Astrocyte of the spinal cord (primary cell): ENCODE results near the gene GPR173.
A peak's percentile ranks its signal among the peaks of the same experiment; 100 is the strongest.

Source experiments
- DNase-seq: peaks from one replicate; pipeline ENCODE4 v3.0.0; 2011; ENCODE audit warnings: low read depth, low spot score
- H3K4me3 ChIP-seq: 2 replicates; pipeline ENCODE4 v1.5.1; 2011; ENCODE audit warnings: low read depth, mild to moderate bottlenecking, low read length, moderate library complexity
- CTCF ChIP-seq: IDR thresholded peaks from 2 replicates; pipeline ENCODE4 v1.5.1; 2012; ENCODE audit warnings: low read depth, mild to moderate bottlenecking, low read length, inconsistent platforms
- in situ Hi-C: cut with HindIII; loops from 2 replicates; pipeline ENCODE4 v1.10.0; 2017; ENCODE audit warnings: low sequenced_read_pairs

The GPR173 gene

GRCh38 chrX:53122013-53122412 lies 73.4 kb downstream of the GPR173 start:
- H3K4me3 ChIP-seq, result no peak overlapping the region
- no peak for TF ChIP-seq CTCF
- in situ Hi-C loops, result no loop called here
- DNase-seq, result no peak

GRCh38 chrX:53125506-53125905 lies 76.9 kb downstream of the GPR173 start:
- no peak overlapping the region for H3K4me3 ChIP-seq
- no peak for DNase-seq
- in situ Hi-C loops, result no loop called here
- TF ChIP-seq CTCF, result no peak

- DNase-seq, result no peak
- no peak overlapping the region for H3K4me3 ChIP-seq
- no peak for TF ChIP-seq CTCF
- in situ Hi-C loops, result no loop called here
Observed at GRCh38 chrX:53126377-53126776, 77.8 kb downstream of the GPR173 start.

- in situ Hi-C loops, result no loop called here
Observed at GRCh38 chrX:53128097-53128749, 79.6 kb downstream of the GPR173 start.

More at GRCh38 chrX:53128097-53128749, 79.6 kb downstream of the GPR173 start:
- H3K4me3 ChIP-seq, result no peak overlapping the region
- TF ChIP-seq CTCF, result no peak
- DNase-seq, result peak; percentile 1
